Skeletal muscle cell (primary cell): Measurements from ENCODE around the gene MAPKAPK2.

Experiments
- DNase-seq: peaks from one replicate; pipeline ENCODE4 v3.0.0-alpha.2; 2010; ENCODE audit warnings: low read depth
- H3K4me3 ChIP-seq: 2 replicates; pipeline ENCODE4 v1.5.1; 2011; ENCODE audit warnings: low read depth, mild to moderate bottlenecking, control low read depth, low read length, moderate library complexity

MAPKAPK2 gene

GRCh38 chr1:206714331-206715058 is 29.8 kb downstream of the MAPKAPK2 start:
- no peak overlapping the region for H3K4me3 ChIP-seq
- DNase-seq: peak; percentile 51

GRCh38 chr1:206715120-206715519 is 30.4 kb downstream of the MAPKAPK2 start:
- DNase-seq: no peak
- H3K4me3 ChIP-seq: no peak overlapping the region

GRCh38 chr1:206715552-206716158 is 30.9 kb downstream of the MAPKAPK2 start:
- H3K4me3 ChIP-seq: no peak overlapping the region

GRCh38 chr1:206716159-206716869 is 31.6 kb downstream of the MAPKAPK2 start:
- DNase-seq: no peak
- no peak overlapping the region for H3K4me3 ChIP-seq

More at GRCh38 chr1:206715552-206716158, 30.9 kb downstream of the MAPKAPK2 start:
- DNase-seq: no peak

DNA sequence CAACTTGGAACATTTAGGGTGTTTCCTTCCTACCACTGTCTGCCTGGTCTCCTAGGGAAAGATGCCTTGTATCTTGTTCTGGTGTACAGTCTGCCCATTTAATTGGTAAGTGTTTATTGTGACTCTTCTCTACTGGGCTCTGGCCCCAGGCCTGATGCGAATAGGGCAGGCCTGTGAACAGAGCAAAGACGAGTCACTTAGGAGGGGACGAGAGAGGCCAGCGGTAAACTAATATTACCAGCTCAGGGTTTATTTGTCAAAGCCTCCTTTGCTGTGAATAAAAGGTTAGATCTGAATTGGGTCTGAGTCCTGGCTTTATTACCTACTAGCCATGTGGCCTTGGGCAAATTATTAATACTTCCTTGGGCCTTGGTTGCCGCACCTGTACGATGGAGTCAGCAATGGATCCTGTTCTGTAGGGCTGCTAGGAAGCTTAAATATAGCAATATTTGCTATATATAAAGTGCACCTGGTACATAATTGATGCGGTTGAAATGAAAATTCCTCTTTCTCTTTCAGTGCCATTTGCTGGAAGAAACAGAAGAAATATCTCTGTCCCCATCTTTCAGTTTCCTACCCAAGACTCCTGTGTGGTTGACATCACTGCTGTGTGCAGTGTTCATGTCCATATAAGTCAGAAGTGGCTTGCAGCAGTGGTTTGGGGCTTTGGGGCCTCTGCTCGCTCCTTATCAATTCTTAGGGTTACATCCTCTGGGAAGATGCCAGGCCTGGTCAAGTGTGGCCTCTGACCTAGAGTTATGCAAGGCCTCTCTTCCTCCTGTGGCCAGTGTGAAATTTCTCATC is 32.4 kb downstream of the MAPKAPK2 start:
- no peak for DNase-seq
- H3K4me3 ChIP-seq: no peak overlapping the region

DNA sequence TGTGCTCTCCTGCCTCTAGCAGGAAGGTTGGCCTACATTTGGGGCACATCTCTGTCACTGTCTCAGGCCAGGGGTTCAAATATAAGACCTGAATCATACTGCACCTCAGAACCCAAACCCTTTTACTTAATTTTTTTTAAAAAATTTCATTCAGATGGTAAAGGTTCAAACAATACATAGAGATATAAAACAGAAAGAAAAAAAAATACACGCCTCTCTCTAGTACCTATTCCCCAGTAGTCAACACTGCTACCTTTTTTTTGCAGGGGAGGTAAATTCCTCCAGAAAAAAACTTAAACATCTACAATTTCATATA is 32.9 kb downstream of the MAPKAPK2 start:
- no peak for DNase-seq
- H3K4me3 ChIP-seq: no peak overlapping the region

- DNase-seq: no peak
Measured at GRCh38 chr1:206719169-206719839, 34.6 kb downstream of the MAPKAPK2 start.

DNA sequence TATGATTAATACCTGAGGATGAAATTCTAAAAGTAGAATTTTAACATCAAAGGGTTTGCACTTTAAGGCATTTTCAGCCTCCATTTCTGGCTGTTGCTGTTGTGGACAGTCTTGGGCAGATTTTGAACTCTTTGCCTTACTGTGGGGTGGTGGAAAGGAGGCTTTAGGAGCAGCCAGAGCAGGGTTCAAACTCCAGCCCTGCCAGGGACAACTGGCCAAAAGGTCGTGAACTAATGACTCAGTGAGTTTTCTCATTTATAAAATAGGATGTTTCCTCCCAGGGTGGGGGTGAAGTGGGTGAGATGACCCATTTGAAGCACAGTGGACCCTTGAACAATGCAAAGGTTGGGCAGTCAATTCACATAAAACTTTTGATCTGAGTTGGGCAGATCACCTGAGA is 36.7 kb downstream of the MAPKAPK2 start:
- DNase-seq: no peak
- H3K4me3 ChIP-seq: no peak overlapping the region

More at GRCh38 chr1:206719169-206719839, 34.6 kb downstream of the MAPKAPK2 start:
- H3K4me3 ChIP-seq: no peak overlapping the region

- DNase-seq: no peak
- no peak overlapping the region for H3K4me3 ChIP-seq
Measured at GRCh38 chr1:206722751-206723461, 38.2 kb downstream of the MAPKAPK2 start.

- no peak for DNase-seq
- H3K4me3 ChIP-seq: no peak overlapping the region
Measured at GRCh38 chr1:206723462-206723804, 38.7 kb downstream of the MAPKAPK2 start.

DNA sequence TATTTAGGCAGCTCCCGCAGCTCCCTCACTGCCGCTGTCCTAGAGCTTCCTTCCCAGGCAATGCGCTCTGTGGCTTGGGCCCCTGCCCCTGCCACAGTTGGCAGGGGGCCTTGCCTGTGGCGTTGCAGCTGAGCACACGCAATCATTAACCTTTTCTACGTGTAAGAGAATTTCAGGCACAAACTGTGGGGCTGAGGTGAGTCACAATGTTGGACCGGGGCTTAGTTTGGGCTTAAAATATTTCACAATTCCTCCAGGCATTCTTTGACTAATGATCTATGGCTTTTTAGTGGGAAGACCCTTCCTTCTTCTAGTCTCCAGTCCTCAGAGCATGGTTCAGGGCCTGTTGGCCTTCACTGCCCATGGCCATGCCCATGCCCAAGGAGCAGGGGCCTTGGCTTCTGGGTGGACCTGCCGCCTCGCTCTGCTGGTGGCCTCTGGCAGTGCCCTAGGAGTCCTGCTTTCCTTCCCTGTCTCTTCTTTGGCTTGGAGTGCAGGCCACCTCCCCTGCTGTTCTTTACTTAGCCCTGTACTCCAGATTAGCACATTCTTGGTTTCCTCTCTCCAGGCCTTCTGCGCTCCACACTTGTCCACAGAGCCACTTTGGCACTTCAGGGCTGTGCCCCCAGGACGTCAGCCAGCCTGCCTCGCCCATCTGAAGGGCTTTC is 39.2 kb downstream of the MAPKAPK2 start:
- peak; percentile 86 for DNase-seq

DNA sequence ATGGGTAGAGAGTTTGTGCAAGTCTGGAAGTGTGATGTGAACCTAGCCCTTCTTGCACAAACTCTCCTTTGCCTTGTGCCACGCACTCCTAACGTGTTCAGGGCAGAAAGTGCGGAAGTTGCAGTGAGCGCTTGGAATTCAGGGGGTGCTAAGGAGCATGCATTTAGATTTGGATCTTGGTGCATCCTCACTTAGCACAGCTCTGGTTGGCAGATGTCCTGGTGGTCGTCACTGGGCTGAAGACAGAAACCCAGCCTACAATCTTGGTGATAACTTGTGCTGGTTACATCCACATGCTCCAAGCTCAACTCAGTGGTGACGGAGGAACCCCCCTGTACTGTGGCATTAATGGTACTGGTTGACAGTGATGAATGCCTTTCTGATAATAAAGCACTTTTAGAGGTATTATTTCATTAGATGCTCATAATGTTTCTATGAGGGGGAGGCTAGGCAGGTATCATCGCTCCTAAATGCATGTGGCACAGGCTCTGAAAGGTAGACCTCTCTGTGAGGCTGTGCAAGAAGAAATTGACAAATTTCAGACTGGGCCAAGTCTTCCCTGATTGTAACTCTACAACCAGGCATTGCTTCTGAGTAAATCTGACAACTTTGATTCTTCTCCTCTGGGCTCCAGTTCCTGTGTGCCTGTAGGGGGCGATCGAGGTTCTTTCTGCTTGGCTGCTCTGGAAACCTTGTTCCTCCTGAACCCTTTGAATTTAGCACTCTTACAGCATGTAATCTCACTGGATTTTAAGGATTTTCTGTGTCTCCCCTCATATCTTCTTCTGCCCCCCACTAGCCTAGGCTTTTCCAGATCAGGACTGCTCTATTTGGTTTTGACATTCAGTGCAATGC is 40.6 kb downstream of the MAPKAPK2 start:
- H3K4me3 ChIP-seq: no peak overlapping the region
- DNase-seq: no peak

More for the DNA sequence above, 39.2 kb downstream of the MAPKAPK2 start:
- H3K4me3 ChIP-seq: no peak overlapping the region

DNA sequence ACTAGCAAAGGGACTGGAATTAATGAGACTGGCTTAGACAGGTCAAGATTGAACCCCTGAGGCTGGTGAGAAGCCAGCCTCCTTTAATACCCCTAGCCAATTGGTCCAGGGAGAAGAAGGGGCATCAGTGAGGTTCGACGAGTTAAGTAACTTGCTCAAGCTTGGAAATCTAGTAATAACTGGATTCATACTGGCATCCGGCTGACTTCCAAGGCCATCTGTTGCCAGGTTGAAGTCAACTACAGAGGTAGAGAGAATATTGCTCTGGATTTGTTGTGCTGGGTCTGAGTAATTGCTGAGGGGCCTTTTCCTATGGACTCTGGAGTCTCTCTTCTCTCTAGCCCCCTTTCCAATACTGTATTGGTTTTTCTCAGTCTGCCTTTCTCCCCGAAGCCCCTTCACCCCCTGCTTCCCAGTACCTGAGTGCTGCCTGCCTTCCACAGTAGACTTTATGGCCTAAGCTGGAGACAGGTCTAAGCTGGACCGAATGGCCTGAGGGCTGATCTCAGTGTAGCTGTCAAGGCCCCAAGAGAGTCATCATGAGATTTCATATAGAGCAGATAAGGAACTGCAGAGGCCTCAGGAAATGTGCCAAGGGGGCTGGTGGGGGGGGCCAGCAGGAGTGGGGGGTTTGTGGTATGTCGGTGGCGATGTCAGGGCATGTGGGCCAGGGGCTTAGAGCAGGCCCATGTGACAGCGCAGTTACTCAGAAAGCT is 43.4 kb downstream of the MAPKAPK2 start:
- no peak for DNase-seq
- no peak overlapping the region for H3K4me3 ChIP-seq

DNA sequence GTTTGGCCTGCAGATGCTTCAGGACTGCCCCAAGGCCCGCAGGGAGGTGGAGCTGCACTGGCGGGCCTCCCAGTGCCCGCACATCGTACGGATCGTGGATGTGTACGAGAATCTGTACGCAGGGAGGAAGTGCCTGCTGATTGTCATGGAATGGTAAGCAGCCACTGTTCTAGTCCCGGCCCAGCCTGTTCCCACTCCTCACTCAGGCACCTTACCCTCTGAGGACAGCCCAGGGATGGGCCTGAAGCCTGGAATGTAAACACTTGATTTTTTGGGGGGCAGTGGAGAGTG is 43.9 kb downstream of the MAPKAPK2 start:
- H3K4me3 ChIP-seq: no peak overlapping the region
- DNase-seq: no peak

- DNase-seq: no peak
- H3K4me3 ChIP-seq: no peak overlapping the region
Measured at GRCh38 chr1:206729050-206729449, 44.3 kb downstream of the MAPKAPK2 start.

DNA sequence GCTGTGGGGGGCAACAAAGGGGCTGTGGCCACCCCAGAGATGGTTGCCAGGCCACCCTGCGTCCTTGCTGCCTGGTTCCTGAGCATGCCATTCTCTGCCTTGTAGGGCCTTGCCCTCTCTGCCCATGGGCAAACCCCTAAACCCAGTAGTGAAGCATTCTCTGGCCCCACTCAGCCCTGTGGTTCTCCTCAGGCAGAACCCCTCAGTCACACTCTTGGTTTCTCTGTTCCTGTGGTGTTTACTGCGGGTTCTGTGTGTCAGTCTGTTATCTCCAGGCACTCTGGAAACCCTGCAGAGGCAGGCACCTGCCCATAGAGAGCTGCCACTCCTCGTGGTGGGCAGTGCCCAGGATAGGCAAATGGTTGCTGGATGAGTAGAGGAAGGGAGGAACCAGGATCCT is 44.8 kb downstream of the MAPKAPK2 start:
- DNase-seq: no peak
- H3K4me3 ChIP-seq: no peak overlapping the region

GRCh38 chr1:206732508-206732907 is 47.8 kb downstream of the MAPKAPK2 start:
- H3K4me3 ChIP-seq: no peak overlapping the region

More at GRCh38 chr1:206732508-206732907, 47.8 kb downstream of the MAPKAPK2 start:
- no peak for DNase-seq
